Measurements from ENCODE around the gene ZNF205.

The ZNF205 gene

GRCh38 chr16:3106205-3106928 lies 6.0 kb upstream of the ZNF205 start:
- DNase-seq = peak; percentile 66 to 94 (median 86)

- no peak for DNase-seq
Observed at GRCh38 chr16:3112881-3113574, 642 bp downstream of the ZNF205 start.

- DNase-seq = no peak
Observed at GRCh38 chr16:3113765-3114479, 1.5 kb downstream of the ZNF205 start.

- DNase-seq = no peak
Observed at GRCh38 chr16:3115003-3115402, 2.6 kb downstream of the ZNF205 start.

- DNase-seq = no peak
Observed at GRCh38 chr16:3115561-3115960, 3.2 kb downstream of the ZNF205 start.

- no peak for DNase-seq
Observed at GRCh38 chr16:3118204-3118790, 5.9 kb downstream of the ZNF205 start.

GRCh38 chr16:3118846-3119245 lies 6.5 kb downstream of the ZNF205 start:
- no peak for DNase-seq

- DNase-seq = no peak
Observed at GRCh38 chr16:3119286-3119685, 6.9 kb downstream of the ZNF205 start.

- DNase-seq = no peak
Observed at GRCh38 chr16:3119701-3120408, 7.5 kb downstream of the ZNF205 start.

- DNase-seq = no peak
Observed at GRCh38 chr16:3120435-3120834, 8.0 kb downstream of the ZNF205 start.

- no peak for DNase-seq
Observed at GRCh38 chr16:3121851-3122467, 9.6 kb downstream of the ZNF205 start.

GRCh38 chr16:3122926-3123570 lies 10.7 kb downstream of the ZNF205 start:
- DNase-seq = no peak

GRCh38 chr16:3123986-3124886 lies 11.8 kb downstream of the ZNF205 start:
- peak; percentile 87 to 95 (median 89) for DNase-seq

GRCh38 chr16:3127745-3128144 lies 15.4 kb downstream of the ZNF205 start:
- no peak for DNase-seq

GRCh38 chr16:3129137-3130131 lies 17.0 kb downstream of the ZNF205 start:
- peak in 3 of 4 experiments; percentile 20 to 59 (median 46) for DNase-seq

- DNase-seq = peak in 2 of 4 experiments; percentile 6 to 11
Observed at GRCh38 chr16:3131755-3132377, 19.5 kb downstream of the ZNF205 start.

GRCh38 chr16:3133844-3134243 lies 21.5 kb downstream of the ZNF205 start:
- no peak for DNase-seq

GRCh38 chr16:3134338-3135125 lies 22.1 kb downstream of the ZNF205 start, which contains the start of gene ZNF213:
TSS of gene ZNF213 (plus strand) at chr16:3135029. CDS start at chr16:3137281, 2,252 bp downstream.
- peak; percentile 67 to 87 (median 76) for DNase-seq
